H54 (cell line): ENCODE data around the gene MBOAT2.
A peak's percentile ranks its signal among the peaks of the same experiment; 100 is the strongest.
"Not testable (repeated sequence)": the region's sequence is repeated elsewhere in the genome, so short reads cannot be mapped to it uniquely, and the experiment has no call there.

Experiments
- DNase-seq: peaks from one replicate; pipeline ENCODE4 v3.0.0; 2011; ENCODE audit warnings: low spot score, mixed read lengths; ENCODE audit not compliant: insufficient read length
- FAIRE-seq: peaks from 3 replicates; lab custom pipeline; 2011; peaks lifted over from hg19 to GRCh38; lab: Jason Lieb, UNC
- POLR2A ChIP-seq: IDR thresholded peaks from 2 replicates; pipeline ENCODE4 v1.6.1; 2011; ENCODE audit warnings: low read depth, mild to moderate bottlenecking, low read length

MBOAT2 gene

DNA sequence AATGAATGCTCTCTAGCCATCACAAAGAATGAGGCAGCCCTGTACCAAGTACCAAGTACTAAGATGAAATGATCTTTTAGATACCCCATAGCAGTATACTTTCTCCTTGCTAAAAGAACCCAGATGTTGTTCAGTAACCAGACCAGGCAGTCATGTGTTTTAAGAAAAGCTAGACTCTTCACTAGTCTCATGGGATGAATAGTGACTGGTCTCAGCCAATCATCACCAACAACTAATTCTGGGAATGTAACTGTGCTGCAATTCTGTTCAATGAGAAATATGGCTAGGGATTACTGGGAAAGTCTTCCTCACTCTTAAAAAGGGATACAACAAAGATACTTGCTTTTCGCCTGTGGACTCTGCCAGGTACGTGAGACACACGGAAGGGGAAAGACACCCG is 29.5 kb downstream of the MBOAT2 start:
- DNase-seq, result no peak
- FAIRE-seq, result no peak
- TF ChIP-seq POLR2A, result no peak

DNA sequence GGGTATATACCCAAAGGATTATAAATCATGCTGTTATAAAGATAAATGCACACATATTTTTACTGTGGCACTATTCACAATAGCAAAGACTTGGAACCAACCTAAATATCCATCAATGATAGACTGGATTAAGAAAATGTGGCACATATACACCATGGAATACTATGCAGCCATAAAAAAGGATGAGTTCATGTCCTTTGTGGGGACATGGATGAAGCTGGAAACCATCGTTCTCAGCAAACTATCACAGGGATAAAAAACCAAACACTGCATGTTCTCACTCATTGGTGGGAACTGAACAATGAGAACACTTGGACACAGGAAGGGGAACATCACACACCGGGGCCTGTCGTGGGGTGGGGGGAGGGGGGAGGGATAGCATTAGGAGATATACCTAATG is 30.5 kb downstream of the MBOAT2 start:
- DNase-seq, FAIRE-seq: not testable (repeated sequence)

DNA sequence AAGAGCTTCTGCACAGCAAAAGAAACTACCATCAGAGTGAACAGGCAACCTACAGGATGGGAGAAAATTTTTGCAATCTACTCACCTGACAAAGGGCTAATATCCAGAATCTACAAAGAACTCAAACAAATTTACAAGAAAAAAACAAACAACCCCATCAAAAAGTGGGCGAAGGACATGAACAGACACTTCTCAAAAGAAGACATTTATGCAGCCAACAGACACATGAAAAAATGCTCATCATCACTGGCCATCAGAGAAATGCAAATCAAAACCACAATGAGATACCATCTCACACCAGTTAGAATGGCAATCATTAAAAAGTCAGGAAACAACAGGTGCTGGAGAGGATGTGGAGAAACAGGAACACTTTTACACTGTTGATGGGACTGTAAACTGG is 30.9 kb downstream of the MBOAT2 start:
- not testable (repeated sequence) for FAIRE-seq, DNase-seq

DNA sequence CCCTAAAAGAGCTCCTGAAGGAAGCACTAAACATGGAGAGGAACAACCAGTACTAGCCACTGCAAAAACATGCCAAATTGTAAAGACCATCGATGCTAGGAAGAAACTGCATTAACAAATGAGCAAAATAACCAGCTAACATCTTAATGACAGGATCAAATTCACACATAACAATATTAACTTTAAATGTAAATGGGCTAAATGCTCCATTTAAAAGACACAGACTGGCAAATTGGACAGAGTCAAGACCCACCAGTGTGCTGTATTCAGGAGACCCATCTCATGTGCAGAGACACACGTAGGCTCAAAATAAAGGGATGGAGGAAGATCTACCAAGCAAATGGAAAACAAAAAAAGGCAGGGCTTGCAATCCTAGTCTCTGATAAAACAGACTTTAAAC is 34.1 kb downstream of the MBOAT2 start:
- DNase-seq, FAIRE-seq: not testable (repeated sequence)

DNA sequence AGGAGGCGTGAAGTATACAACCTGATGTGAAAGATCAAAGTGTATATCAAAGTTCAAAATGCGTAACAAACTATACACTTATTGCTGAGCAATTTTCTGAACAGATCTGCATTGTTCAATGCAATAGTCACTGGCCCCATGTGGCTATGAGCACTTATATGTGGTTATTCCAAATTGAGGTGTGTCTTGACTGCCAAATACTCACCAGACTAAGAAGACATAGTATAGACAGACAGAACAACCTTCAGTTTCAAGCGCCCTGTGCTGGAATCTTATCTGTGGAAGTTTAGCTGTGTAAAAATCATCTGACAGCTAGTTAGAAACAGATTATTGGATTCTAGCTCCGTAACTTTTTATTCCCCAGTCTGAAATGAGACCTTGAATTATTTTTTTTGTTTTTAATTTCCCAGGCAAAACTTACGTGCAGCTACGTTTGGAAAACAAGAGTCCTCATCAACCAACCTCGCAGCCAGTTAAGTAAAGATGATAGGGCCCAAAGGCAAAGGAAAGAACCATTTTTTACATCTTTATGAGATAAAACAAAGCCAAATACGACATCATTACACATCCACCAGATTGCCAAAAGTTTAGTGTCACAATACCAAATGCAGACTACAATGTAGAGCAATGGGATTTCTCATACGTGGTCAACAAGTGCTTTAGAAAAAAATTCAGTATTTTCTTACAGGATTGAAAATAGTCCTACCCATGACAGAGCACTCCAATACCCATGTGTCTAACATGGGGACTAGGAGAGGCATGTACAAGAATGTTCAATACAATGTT is 37.2 kb downstream of the MBOAT2 start:
- FAIRE-seq (peak; percentile 93), DNase-seq (peak; percentile 10)
- TF ChIP-seq POLR2A, result no peak

DNA sequence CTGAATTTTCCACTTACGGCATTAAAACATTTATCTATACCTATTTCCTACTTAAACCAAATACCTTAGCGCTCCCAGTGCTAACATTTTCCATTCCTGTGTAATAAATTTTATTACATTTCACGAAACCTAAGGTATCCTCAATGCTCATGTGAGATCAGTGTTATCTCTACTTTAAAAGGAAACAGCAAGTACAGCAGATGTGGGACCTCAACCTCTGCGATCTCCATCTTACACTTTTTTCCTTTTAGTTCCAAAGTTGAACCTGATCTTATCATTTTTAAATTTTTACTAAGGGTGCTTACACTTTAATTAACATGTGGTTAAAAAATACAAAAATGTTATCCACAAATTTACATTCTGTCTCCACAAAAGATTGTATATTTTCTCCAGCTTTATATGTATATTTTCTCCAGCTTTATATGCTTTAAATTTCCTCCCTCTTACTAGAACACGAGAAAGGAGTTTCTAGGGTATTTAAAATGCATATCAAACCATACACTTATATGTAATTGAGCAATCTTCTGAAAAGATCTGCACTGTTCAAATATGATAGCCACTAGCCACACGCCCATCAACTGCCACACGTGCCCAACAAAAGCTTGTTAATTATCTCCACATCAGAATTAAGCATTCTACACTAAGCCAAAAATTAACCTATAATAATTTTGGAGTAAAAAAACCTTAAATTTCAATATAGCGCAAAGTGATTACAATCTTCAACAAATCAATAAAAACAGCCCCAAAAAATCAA is 38.1 kb downstream of the MBOAT2 start:
- no peak for DNase-seq

DNA sequence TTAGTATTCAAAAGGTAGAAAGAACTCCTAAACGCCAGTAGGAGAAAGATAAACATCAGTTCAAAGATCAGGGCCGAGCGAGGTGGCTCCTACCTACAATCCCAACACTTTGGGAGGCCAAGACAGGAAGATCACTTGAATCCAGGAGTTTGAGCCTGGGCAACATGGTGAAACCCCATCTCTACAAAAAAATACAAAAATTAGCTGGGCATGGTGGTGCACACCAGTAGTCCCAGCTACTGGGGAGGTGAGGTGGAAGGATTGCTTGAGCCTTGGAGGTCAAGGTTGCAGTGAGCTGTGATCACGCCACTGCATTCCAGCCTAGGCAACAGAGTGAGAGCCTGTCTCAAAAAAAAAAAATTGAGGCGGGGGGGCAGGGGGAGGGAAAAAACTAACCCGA is 40.6 kb downstream of the MBOAT2 start:
- DNase-seq, result no peak
- FAIRE-seq, result no peak
- no peak for TF ChIP-seq POLR2A

More for the DNA sequence above, 38.1 kb downstream of the MBOAT2 start:
- no peak for FAIRE-seq
- no peak for TF ChIP-seq POLR2A

DNA sequence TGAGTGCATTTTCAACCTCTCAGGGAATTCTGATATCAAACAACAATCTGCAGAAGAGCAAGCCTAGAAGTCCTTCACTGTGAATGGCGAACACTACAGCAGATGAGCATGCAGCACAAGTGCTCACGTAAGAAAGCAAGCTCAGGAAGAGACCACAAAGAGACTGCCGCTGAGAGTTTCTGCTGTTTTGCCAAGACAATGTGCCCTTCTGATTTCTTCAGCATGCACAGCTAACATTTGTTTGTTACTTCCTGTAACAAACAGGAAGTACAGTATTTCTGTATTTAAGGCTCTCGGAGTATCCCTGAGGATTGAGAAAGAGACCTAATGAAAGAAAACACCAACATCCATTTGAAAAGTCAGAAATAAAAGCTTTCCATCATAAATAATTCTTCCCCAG is 45.9 kb downstream of the MBOAT2 start:
- TF ChIP-seq POLR2A, result no peak
- DNase-seq (no peak), FAIRE-seq (no peak)

DNA sequence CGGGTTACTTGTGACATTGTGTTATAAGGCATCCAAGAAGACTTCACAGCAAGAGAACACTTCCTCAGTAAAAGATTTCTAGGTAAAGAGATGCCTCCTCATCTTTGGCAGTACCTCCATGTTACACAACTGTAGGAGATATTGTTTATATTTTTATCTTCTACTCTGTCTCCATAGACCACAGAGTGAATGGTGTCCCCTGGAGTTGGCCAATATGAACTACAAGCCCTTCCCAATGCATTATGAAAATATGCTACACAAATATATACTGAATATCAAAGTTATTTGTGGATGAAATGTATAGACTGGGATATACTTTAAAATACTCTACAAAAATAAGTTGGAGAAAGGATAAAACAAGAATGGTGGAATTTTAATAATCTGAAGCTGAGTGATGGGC is 46.7 kb downstream of the MBOAT2 start:
- no peak for DNase-seq
- no peak for TF ChIP-seq POLR2A
- no peak for FAIRE-seq

DNA sequence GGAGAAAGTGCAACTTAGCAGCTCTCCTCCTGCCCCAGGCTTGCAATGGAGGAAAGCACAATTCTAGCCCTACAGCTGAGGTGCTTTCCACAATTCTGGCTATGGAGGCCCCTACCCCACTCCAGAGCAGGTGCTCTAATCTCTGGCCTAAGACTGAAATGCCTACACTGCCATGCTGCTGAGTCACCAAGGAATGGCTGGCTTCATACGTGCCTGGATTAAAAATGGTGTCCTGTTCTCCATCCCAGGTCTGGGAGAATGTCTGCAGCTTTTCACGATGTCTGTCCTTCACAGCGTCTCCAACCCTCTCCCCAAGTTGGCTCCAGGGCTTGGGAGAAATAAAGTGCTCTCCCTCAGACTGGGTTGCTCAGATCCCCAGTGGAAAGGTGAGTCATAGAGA is 48.5 kb downstream of the MBOAT2 start:
- DNase-seq (no peak), FAIRE-seq (no peak)
- TF ChIP-seq POLR2A, result no peak

DNA sequence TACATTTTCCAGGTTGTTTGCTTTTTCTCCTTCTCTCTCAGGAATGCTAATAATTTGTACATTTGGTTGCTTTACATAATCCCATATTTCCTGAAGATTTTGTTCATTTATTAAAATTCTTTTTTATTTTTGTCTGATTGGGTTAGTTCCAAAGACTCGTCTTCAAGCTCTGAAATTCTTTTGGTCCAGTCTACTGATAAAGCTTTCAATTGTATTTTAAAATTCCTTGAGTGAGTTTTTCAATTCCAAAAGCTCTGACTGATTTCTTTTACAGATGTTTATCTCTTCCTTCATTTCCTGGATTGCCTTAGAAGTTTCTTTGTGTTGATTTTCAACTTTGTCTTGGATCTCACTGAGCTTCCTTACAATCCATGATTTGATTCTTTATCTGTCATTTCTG is 50.0 kb downstream of the MBOAT2 start:
- DNase-seq, result no peak
- TF ChIP-seq POLR2A, result no peak
- no peak for FAIRE-seq

DNA sequence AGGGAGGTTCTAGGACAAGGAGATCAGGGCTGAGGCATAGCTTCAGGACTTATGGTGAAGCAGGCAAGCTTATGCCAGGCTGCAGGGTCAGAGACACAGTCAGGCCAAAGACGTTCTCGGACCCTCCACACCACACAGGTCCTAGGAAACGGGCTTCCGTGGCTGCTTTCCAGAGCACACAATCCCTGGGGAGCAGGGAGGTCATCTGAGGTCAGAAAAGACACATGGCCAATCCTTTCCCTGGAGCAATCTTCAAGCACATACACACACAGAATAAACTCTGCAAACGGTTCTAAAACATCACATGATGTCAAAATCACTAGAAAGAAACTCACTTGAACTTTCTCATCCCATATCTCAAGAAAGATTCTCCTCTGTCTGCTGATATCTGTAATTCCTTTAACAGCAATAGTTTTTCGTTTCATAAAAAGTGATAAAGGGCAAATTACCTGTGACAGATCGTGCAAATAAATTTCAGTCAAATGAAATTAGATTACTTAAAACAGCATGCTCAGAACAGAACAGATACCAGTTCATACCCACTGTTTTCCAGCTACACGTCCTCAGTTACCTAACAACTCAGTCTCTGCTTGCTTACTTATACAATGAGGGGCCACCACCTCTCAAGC is 63.9 kb downstream of the MBOAT2 start:
- DNase-seq (no peak), FAIRE-seq (no peak)
- no peak for TF ChIP-seq POLR2A

DNA sequence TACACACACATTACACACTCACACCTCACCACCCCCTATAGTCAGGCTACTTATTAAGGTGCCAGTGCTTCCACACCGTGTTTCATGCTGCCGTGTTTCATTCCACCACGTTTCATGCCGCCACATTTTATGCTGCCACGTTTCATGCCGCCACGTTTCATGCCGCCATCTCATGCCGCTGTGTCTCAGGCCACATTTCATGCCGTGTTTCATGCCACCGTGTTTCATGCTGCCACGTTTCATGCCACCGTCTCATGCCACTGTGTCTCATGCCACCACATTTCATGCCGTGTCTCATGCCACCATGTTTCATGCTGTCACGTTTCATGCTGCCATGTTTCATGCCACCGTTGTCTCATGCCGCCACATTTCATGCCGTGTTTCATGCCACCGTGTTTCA is 65.1 kb downstream of the MBOAT2 start:
- no peak for TF ChIP-seq POLR2A
- FAIRE-seq (no peak), DNase-seq (no peak)

DNA sequence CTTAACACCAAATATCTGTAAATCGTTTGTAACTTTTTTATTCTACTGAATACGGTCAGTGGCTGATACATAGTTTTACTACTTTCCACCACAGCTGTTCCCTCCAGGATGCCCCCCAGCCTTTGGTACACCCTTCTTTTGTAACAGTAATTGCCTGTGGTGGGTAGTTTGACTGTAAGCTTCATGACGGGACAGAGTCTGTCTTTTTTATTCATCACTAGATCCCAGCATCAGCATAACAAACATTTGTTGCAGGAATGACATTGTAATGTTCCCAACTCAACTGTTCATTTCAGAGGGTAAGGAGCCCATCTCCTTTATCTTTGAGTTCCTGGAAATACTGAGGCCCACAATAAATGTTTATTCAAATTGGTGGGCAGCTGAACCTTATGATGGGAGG is 67.5 kb downstream of the MBOAT2 start:
- FAIRE-seq (no peak), DNase-seq (no peak)
- TF ChIP-seq POLR2A, result no peak
